A549 (cell line): ENCODE data around the gene SUN2. TPM values are rescaled to one million over a fixed set of nuclear protein-coding genes. Genes with fewer than 3 reads are reported as not detected.

Source experiments
- ATAC-seq, 2 experiments: fragments of 200-7000 bp in 1 of 2; fragments of >200 bp in 1 of 2; cut with Nextera tagmentation in 1 of 2; cut with Tn5 transposase in 1 of 2; 3 replicates each; pipeline versions ENCODE4 v1.8.0 to v1.9.1; 2018 to 2020; ENCODE audit warnings: mild to moderate bottlenecking in 1 of 2, moderate library complexity in 1 of 2
- CTCF ChIA-PET: fragments of 300-600 bp; sonication (Branson Sonifier 250); formaldehyde crosslinking; extraction: SDS; loops from one replicate; lab custom pipeline; 2021; ENCODE audit warnings: antibody characterized with exemption, inconsistent platforms; lab: Yijun Ruan, JAX
- POLR2A ChIA-PET: fragments of 350-600 bp; formaldehyde crosslinking; extraction: SDS; loops from one replicate; lab custom pipeline; 2021; ENCODE audit warnings: antibody characterized with exemption, inconsistent platforms; lab: Yijun Ruan, JAX
- DNase-seq, 2 experiments: peaks; one replicate each; pipeline versions ENCODE4 v3.0.0 to v3.0.0-alpha.2; 2011 to 2016; ENCODE audit warnings: low read depth in 1 of 2, low spot score in 1 of 2
- FAIRE-seq: peaks from 2 replicates; lab custom pipeline; 2011; peaks lifted over from hg19 to GRCh38; lab: Jason Lieb, UNC
- H3K27ac ChIP-seq, 2 experiments: fragments of >200 bp; sonication (Bioruptor Twin); formaldehyde crosslinking; 3 replicates each; pipeline ENCODE4 v1.5.1; 2016 to 2017
- H3K4me1 ChIP-seq: fragments of >200 bp; sonication (Bioruptor Twin); formaldehyde crosslinking; 3 replicates; pipeline ENCODE4 v1.6.1; 2016
- H3K4me2 ChIP-seq: fragments of >200 bp; sonication (Bioruptor Twin); formaldehyde crosslinking; 3 replicates; pipeline ENCODE4 v1.6.1; 2016
- H3K4me3 ChIP-seq: fragments of >200 bp; sonication (Bioruptor Twin); formaldehyde crosslinking; 3 replicates; pipeline ENCODE4 v1.5.1; 2016
- H3K9me3 ChIP-seq: fragments of >200 bp; sonication (Bioruptor Twin); formaldehyde crosslinking; 3 replicates; pipeline ENCODE4 v1.6.1; 2016
- ATOH8 ChIP-seq: fragments of 250-450 bp; sonication (Bioruptor Pico); IDR thresholded peaks from 2 replicates; pipeline ENCODE4 v1.5.0; 2020; ENCODE audit warnings: low read depth, mild to moderate bottlenecking, moderate library complexity
- CHD4 ChIP-seq: fragments of 200-600 bp; sonication (generic); IDR thresholded peaks from 2 replicates; pipeline ENCODE4 v1.6.1; 2016; ENCODE audit warnings: antibody characterized with exemption, mild to moderate bottlenecking, borderline replicate concordance
- E2F6 ChIP-seq: IDR thresholded peaks from 2 replicates; pipeline ENCODE4 v1.6.1; 2012; ENCODE audit warnings: low read depth, borderline replicate concordance
- EP300 ChIP-seq, 2 experiments: fragments of >200 bp; sonication (Bioruptor Twin); formaldehyde crosslinking; IDR thresholded peaks; 2 replicates in 1 of 2; 3 replicates in 1 of 2; pipeline ENCODE4 v1.6.1; 2016 to 2017
- ESRRA ChIP-seq: fragments of 150-350 bp; IDR thresholded peaks from 2 replicates; pipeline ENCODE4 v1.6.1; 2014; ENCODE audit warnings: mild to moderate bottlenecking, low read length, borderline replicate concordance
- FOXS1 ChIP-seq: fragments of 250-450 bp; sonication (Bioruptor Pico); IDR thresholded peaks from 2 replicates; pipeline ENCODE4 v1.5.0; 2020; ENCODE audit warnings: mild to moderate bottlenecking, moderate library complexity
- GATA3 ChIP-seq: IDR thresholded peaks from 2 replicates; pipeline ENCODE4 v1.6.1; 2012; ENCODE audit warnings: borderline replicate concordance
- HDAC2 ChIP-seq: fragments of 200-600 bp; sonication (generic); IDR thresholded peaks from 2 replicates; pipeline ENCODE4 v1.6.1; 2016
- HEYL ChIP-seq: fragments of 250-450 bp; sonication (Bioruptor Pico); IDR thresholded peaks from 2 replicates; pipeline ENCODE4 v1.8.0; 2021; ENCODE audit warnings: mild to moderate bottlenecking, moderate library complexity
- HOXA7 ChIP-seq: fragments of 250-450 bp; sonication (Bioruptor Pico); IDR thresholded peaks from 2 replicates; pipeline ENCODE4 v1.5.0; 2020; ENCODE audit warnings: mild to moderate bottlenecking, moderate library complexity
- HOXB5 ChIP-seq: fragments of 250-450 bp; sonication (Bioruptor Pico); IDR thresholded peaks from 2 replicates; pipeline ENCODE4 v1.5.0; 2020; ENCODE audit warnings: mild to moderate bottlenecking, moderate library complexity
- JUNB ChIP-seq: fragments of >200 bp; sonication (Bioruptor Twin); formaldehyde crosslinking; IDR thresholded peaks from 2 replicates; pipeline ENCODE4 v1.6.1; 2016
- KDM5A ChIP-seq: fragments of 200-600 bp; sonication (generic); IDR thresholded peaks from 2 replicates; pipeline ENCODE4 v1.6.1; 2016; ENCODE audit warnings: antibody characterized with exemption, mild to moderate bottlenecking
- MAFK ChIP-seq: fragments of 450-650 bp; IDR thresholded peaks from 2 replicates; pipeline ENCODE4 v1.6.1; 2014; ENCODE audit not compliant: partially characterized antibody
- NFE2L2 ChIP-seq: fragments of 150-350 bp; conservative IDR thresholded peaks from 2 replicates; pipeline ENCODE4 v1.6.1; 2014; ENCODE audit warnings: low read length
- NPAS2 ChIP-seq: fragments of 250-450 bp; sonication (Bioruptor Pico); IDR thresholded peaks from 2 replicates; pipeline ENCODE4 v1.8.0; 2022; ENCODE audit warnings: mild to moderate bottlenecking, moderate library complexity, borderline replicate concordance
- PBX3 ChIP-seq: IDR thresholded peaks from 2 replicates; pipeline ENCODE4 v1.6.1; 2012
- POLR2AphosphoS2 ChIP-seq: conservative IDR thresholded peaks from 2 replicates; pipeline ENCODE4 v1.6.1; 2012; ENCODE audit warnings: low read length, improper control_type of control experiment, inconsistent platforms
- RAD21 ChIP-seq, 2 experiments: fragments of >200 bp in 1 of 2; sonication (Bioruptor Twin) in 1 of 2; formaldehyde crosslinking in 1 of 2; IDR thresholded peaks in 1 of 2; conservative IDR thresholded peaks in 1 of 2; 2 replicates in 1 of 2; 3 replicates in 1 of 2; pipeline ENCODE4 v1.6.1; 2012 to 2018; ENCODE audit warnings: inconsistent platforms in 1 of 2
- RFX5 ChIP-seq: fragments of 450-650 bp; IDR thresholded peaks from 2 replicates; pipeline ENCODE4 v1.7.1; 2014; ENCODE audit warnings: antibody characterized with exemption, mild to moderate bottlenecking, moderate library complexity
- SMC3 ChIP-seq: fragments of >200 bp; sonication (Bioruptor Twin); formaldehyde crosslinking; IDR thresholded peaks from 3 replicates; pipeline ENCODE4 v1.6.1; 2018; ENCODE audit warnings: inconsistent platforms
- SREBF2 ChIP-seq: fragments of 450-650 bp; IDR thresholded peaks from 2 replicates; pipeline ENCODE4 v1.6.1; 2014; ENCODE audit warnings: mild to moderate bottlenecking, moderate library complexity
- TFCP2L1 ChIP-seq: fragments of 250-450 bp; sonication (Bioruptor Pico); IDR thresholded peaks from 2 replicates; pipeline ENCODE4 v1.5.0; 2021; ENCODE audit warnings: mild to moderate bottlenecking
- TP53 ChIP-seq: fragments of 250-450 bp; sonication (Bioruptor Pico); IDR thresholded peaks from 2 replicates; pipeline ENCODE4 v1.5.0; 2021; ENCODE audit warnings: mild to moderate bottlenecking, moderate library complexity
- ZC3H11A ChIP-seq: fragments of 450-650 bp; IDR thresholded peaks from 2 replicates; pipeline ENCODE4 v1.6.1; 2014; ENCODE audit warnings: antibody characterized with exemption, mild to moderate bottlenecking
- ZNF302 ChIP-seq: fragments of 250-450 bp; sonication (Bioruptor Pico); IDR thresholded peaks from 2 replicates; pipeline ENCODE4 v1.9.0; 2021; ENCODE audit warnings: inconsistent platforms, mild to moderate bottlenecking, moderate library complexity
- WGBS: methylation state at CpG from one replicate; pipeline ENCODE4 v1.1.6; 2017; ENCODE audit errors: missing lambda C conversion rate; 5-methylcytosine and 5-hydroxymethylcytosine counted together
- polyA plus RNA-seq, 4 experiments: library from polyadenylated mRNA; depleted of rRNA in 3 of 4; stranded (reverse); fragments of >200 nt; fragmentation: RNase III in 1 of 4; extraction: RNeasy Plus Mini Kit Qiagen cat#74134 plus additional on column Dnase treatment in 1 of 4; gene quantifications; 2 replicates in 3 of 4; 3 replicates in 1 of 4; pipeline ENCODE4 v1.2.3, GENCODE V29; 2011 to 2017
- TF ChIP-seq, protein P1 (sequence below): fragments of >200 bp; sonication (Bioruptor Twin); formaldehyde crosslinking; IDR thresholded peaks from 3 replicates; pipeline ENCODE4 v1.5.1; 2016
- TF ChIP-seq, protein P2 (sequence below): IDR thresholded peaks from 2 replicates; pipeline ENCODE4 v1.6.1; 2012

Gene SUN2
- polyA plus RNA-seq, 2 of the 4 experiments (the other 2 are of a cell fraction) = 12.6 to 24.0 TPM

- 95% methylated on average over 6 of the region's 7 CpGs for WGBS
- no peak for ATAC-seq
- TF ChIP-seq E2F6 = no peak
- no peak for TF ChIP-seq TP53
- no peak for TF ChIP-seq ZC3H11A
- TF ChIP-seq HEYL (CRISPR knock-in tag) = no peak
- no peak for TF ChIP-seq HDAC2
- no peak for TF ChIP-seq RAD21 (conservative IDR thresholded peaks at IDR 0.05 in 1 of 2, IDR thresholded peaks at IDR 0.05 in 1 of 2)
- no peak for TF ChIP-seq RFX5
- no peak for TF ChIP-seq NFE2L2
- no peak for TF ChIP-seq GATA3
- no peak for TF ChIP-seq TFCP2L1 (CRISPR knock-in tag)
Measured at GRCh38 chr22:38735126-38735464, 20.7 kb downstream of the SUN2 start.

GRCh38 chr22:38734421-38735100 is 21.2 kb downstream of the SUN2 start:
- Histone ChIP-seq H3K4me1 (no peaks in the 10 kb centered on the region), H3K27ac (no peak overlapping the region), H3K4me3 (no peak overlapping the region), H3K4me2 (no peak overlapping the region), H3K9me3 (no peaks in the 10 kb centered on the region)
- ChIA-PET POLR2A (no interaction called here), CTCF (interaction anchor here (0.9 to 7.4 kb wide), 11 partner anchors 9 to 269 kb away, joined by 3 to 69 read pairs (median 5); no protein-coding TSS in a partner anchor)
- 83% methylated on average over 12 of the region's 13 CpGs for WGBS
- no peak for FAIRE-seq
- no peak for TF ChIP-seq FOXS1 (CRISPR knock-in tag)
- no peak for TF ChIP-seq ATOH8 (CRISPR knock-in tag)
- no peak for TF ChIP-seq PBX3
- no peak for TF ChIP-seq TP53
- TF ChIP-seq ESRRA = no peak
- no peak for TF ChIP-seq SREBF2
- no peak for TF ChIP-seq CHD4
- no peak for TF ChIP-seq TFCP2L1 (CRISPR knock-in tag)
- TF ChIP-seq MAFK = no peak
- no peak for TF ChIP-seq RFX5
- TF ChIP-seq JUNB = no peak
- TF ChIP-seq NPAS2 (CRISPR knock-in tag) = no peak
- no peak for TF ChIP-seq SMC3
- no peak for ATAC-seq
- no peak for DNase-seq

More at GRCh38 chr22:38735126-38735464, 20.7 kb downstream of the SUN2 start:
- Histone ChIP-seq H3K4me1 (no peaks in the 10 kb centered on the region), H3K27ac (no peak overlapping the region), H3K9me3 (no peaks in the 10 kb centered on the region), H3K4me2 (no peak overlapping the region), H3K4me3 (no peak overlapping the region)
- FAIRE-seq = no peak
- ChIA-PET POLR2A (no interaction called here), CTCF (interaction anchor here (0.9 to 7.4 kb wide), 8 partner anchors 8 to 779 kb away, joined by 3 to 69 read pairs (median 4); no protein-coding TSS in a partner anchor)
- DNase-seq = no peak

DNA sequence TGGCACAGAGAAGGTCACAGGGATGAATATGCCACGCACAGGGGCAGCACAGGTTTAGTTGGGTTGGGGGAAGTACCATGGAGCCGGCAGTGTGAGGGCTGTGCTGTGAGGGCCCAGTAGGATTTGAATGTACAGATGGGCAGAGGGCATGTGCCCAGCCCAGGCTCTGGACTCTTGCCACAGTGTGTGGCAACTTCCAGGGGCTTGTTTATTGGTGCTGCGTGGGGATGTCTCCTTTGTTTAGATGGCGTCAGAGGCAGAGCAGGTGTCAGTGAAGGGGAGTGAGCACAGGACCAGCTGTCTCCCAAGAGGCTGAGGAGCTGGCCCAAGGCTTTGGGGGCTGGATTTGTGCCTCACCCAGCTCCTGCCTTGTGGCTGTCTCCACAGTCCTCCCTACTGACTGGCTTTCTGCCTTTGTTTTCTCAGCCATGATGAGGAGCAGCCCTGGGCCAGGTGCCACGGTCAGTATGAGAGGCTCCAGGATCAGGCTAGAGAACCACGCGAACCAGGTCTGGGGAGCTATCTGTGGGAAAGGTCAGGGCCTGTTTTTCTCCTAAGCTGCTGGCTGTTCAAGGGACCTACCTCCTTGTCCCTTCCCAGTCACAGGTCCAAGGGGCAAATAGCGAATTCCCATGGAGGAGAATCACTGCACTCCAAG is 21.9 kb downstream of the SUN2 start:
- no peak for TF ChIP-seq EP300 (IDR thresholded peaks at IDR 0.05)
- no peak for TF ChIP-seq HOXB5 (CRISPR knock-in tag)
- TF ChIP-seq HOXA7 = no peak
- TF ChIP-seq NPAS2 (CRISPR knock-in tag) = no peak
- no peak for TF ChIP-seq KDM5A
- TF ChIP-seq SMC3 = no peak
- TF ChIP-seq, protein P1, sequence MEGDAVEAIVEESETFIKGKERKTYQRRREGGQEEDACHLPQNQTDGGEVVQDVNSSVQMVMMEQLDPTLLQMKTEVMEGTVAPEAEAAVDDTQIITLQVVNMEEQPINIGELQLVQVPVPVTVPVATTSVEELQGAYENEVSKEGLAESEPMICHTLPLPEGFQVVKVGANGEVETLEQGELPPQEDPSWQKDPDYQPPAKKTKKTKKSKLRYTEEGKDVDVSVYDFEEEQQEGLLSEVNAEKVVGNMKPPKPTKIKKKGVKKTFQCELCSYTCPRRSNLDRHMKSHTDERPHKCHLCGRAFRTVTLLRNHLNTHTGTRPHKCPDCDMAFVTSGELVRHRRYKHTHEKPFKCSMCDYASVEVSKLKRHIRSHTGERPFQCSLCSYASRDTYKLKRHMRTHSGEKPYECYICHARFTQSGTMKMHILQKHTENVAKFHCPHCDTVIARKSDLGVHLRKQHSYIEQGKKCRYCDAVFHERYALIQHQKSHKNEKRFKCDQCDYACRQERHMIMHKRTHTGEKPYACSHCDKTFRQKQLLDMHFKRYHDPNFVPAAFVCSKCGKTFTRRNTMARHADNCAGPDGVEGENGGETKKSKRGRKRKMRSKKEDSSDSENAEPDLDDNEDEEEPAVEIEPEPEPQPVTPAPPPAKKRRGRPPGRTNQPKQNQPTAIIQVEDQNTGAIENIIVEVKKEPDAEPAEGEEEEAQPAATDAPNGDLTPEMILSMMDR = no peak
- TF ChIP-seq, protein P2, sequence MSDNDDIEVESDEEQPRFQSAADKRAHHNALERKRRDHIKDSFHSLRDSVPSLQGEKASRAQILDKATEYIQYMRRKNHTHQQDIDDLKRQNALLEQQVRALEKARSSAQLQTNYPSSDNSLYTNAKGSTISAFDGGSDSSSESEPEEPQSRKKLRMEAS = no peak
- no peak for TF ChIP-seq POLR2AphosphoS2
- TF ChIP-seq ZNF302 = no peak
- TF ChIP-seq GATA3 = no peak
- 95% methylated on average over 7 of the region's 8 CpGs for WGBS
- Histone ChIP-seq H3K9me3 (no peaks in the 10 kb centered on the region), H3K27ac (no peak overlapping the region), H3K4me2 (no peak overlapping the region), H3K4me1 (no peaks in the 10 kb centered on the region), H3K4me3 (no peak overlapping the region)
- CTCF ChIA-PET = interaction anchor here (1.1 to 7.4 kb wide), 13 partner anchors 9 to 135 kb away, joined by 3 to 69 read pairs (median 6); partner anchors contain the start of gene SUN2
- DNase-seq = no peak
- FAIRE-seq = no peak
- POLR2A ChIA-PET = no interaction called here
- peak in 1 of 2 experiments; percentile 11; a peak in 3 of 6 replicates for ATAC-seq
